ENCODE data around the gene METTL26. TPM values are rescaled to one million over a fixed set of nuclear protein-coding genes. Genes with fewer than 3 reads are reported as not detected.

The METTL26 gene
- total RNA-seq, 4 donors from 2014 or later = 32.6 to 91.8 (median 86.7) TPM

GRCh38 chr16:680967-681745 lies 45.1 kb upstream of the METTL26 start:
- Histone ChIP-seq H3K4me3 (peak overlapping the region; percentile 69 to 86 (median 79)), H3K4me1 (peaks cover 40 to 75% (median 61%) of the 10 kb centered on the region in 4 donors), H3K27ac (peak overlapping the region; percentile 91 to 96 (median 95)), H3K27me3 (no peaks in the 10 kb centered on the region), H3K9me3 (no peaks in the 10 kb centered on the region), H3K36me3 (peaks cover 0 to 9% (median 0%) of the 10 kb centered on the region in 4 donors)
- intact Hi-C loops (cut with DNase I; ENCODE audit: low total_unique reads) = no loop called here
- 48% methylated on average over 39 of the region's 44 CpGs; no CpG with 5 or more reads in 1 of the 2 donors for WGBS, 2 donors (ENCODE audit: low coverage in 1 of 2)
- peak in 1 of 3 donors; percentile 8 for TF ChIP-seq POLR2AphosphoS5 (IDR thresholded peaks at IDR 0.05)
- peak in 1 of 5 experiments; percentile 8 for TF ChIP-seq CTCF (IDR thresholded peaks at IDR 0.05)
- TF ChIP-seq POLR2A (IDR thresholded peaks at IDR 0.05) = no peak
- in situ Hi-C loops (cut with MboI; ENCODE audit: low pct_ligation_motif_present in 1 of 4, low pct_unique_long_range_greater_than_20kb in 1 of 4, low sequenced_read_pairs in 3 of 4) = no loop called here
- peak; percentile 56 for DNase-seq

- peak overlapping the region; percentile 69 to 86 (median 79) for H3K4me3 ChIP-seq
- H3K27ac ChIP-seq = peak overlapping the region; percentile 91 to 96 (median 95)
- intact Hi-C loops (cut with DNase I; ENCODE audit: low total_unique reads) (no loop called here), in situ Hi-C loops (cut with MboI; ENCODE audit: low pct_ligation_motif_present in 1 of 4, low pct_unique_long_range_greater_than_20kb in 1 of 4, low sequenced_read_pairs in 3 of 4) (no loop called here)
- DNase-seq = no peak
- H3K27me3 ChIP-seq = no peaks in the 10 kb centered on the region
- H3K4me1 ChIP-seq = peaks cover 42 to 80% (median 64%) of the 10 kb centered on the region in 4 donors
- peaks cover 0 to 9% (median 0%) of the 10 kb centered on the region in 4 donors for H3K36me3 ChIP-seq
- 1% methylated on average over 27 of the region's 38 CpGs; no CpG with 5 or more reads in 1 of the 2 donors for WGBS, 2 donors (ENCODE audit: low coverage in 1 of 2)
- H3K9me3 ChIP-seq = no peaks in the 10 kb centered on the region
- TF ChIP-seq CTCF (IDR thresholded peaks at IDR 0.05) (no peak), POLR2AphosphoS5 (IDR thresholded peaks at IDR 0.05) (no peak), POLR2A (IDR thresholded peaks at IDR 0.05) (no peak), EP300 (IDR thresholded peaks at IDR 0.05; ENCODE audit: low read depth) (no peak)
These were observed 44.5 kb upstream of the METTL26 start for GRCh38 chr16:680625-680945.

- Histone ChIP-seq H3K4me1 (peaks cover 44 to 81% (median 65%) of the 10 kb centered on the region in 4 donors), H3K27ac (peak within 1 kb of the TSS; percentile 91 to 96 (median 95)), H3K27me3 (no peaks in the 10 kb centered on the region), H3K4me3 (peak within 1 kb of the TSS; percentile 69 to 86 (median 79)), H3K36me3 (peaks cover 0 to 9% (median 0%) of the 10 kb centered on the region in 4 donors), H3K9me3 (no peaks in the 10 kb centered on the region)
- TF ChIP-seq CTCF (IDR thresholded peaks at IDR 0.05) (no peak), POLR2A (IDR thresholded peaks at IDR 0.05) (peak; percentile 44), POLR2AphosphoS5 (IDR thresholded peaks at IDR 0.05) (peak in 2 of 3 donors; percentile 59 to 74)
- in situ Hi-C loops (cut with MboI; ENCODE audit: low pct_ligation_motif_present in 1 of 4, low pct_unique_long_range_greater_than_20kb in 1 of 4, low sequenced_read_pairs in 3 of 4) = no loop called here
- DNase-seq = peak; percentile 92
- WGBS, 2 donors (ENCODE audit: low coverage in 1 of 2) = 0% methylated on average over 54 of the region's 91 CpGs; no CpG with 5 or more reads in 1 of the 2 donors
- intact Hi-C loops (cut with DNase I; ENCODE audit: low total_unique reads) = no loop called here
These were observed 43.9 kb upstream of the METTL26 start, which contains the start of gene STUB1 for GRCh38 chr16:679814-680624. TSS of gene STUB1 (plus strand) at chr16:680410. CDS start at chr16:680526, 116 bp downstream.

All from transverse colon (tissue), 4 donors.